ENCODE measurements around the gene RABGAP1L.

Gene RABGAP1L

GRCh38 chr1:174761335-174761734 is 602.0 kb downstream of the RABGAP1L start:
- POLR2A ChIA-PET = no interaction called here
- CTCF ChIA-PET = no interaction called here
- DNase-seq (ENCODE audit: extremely low spot score) = no peak
- no peak for TF ChIP-seq CTCF (IDR thresholded peaks at IDR 0.05; ENCODE audit: control extremely low read depth, extremely low read depth, low read depth, missing control alignments)

DNA sequence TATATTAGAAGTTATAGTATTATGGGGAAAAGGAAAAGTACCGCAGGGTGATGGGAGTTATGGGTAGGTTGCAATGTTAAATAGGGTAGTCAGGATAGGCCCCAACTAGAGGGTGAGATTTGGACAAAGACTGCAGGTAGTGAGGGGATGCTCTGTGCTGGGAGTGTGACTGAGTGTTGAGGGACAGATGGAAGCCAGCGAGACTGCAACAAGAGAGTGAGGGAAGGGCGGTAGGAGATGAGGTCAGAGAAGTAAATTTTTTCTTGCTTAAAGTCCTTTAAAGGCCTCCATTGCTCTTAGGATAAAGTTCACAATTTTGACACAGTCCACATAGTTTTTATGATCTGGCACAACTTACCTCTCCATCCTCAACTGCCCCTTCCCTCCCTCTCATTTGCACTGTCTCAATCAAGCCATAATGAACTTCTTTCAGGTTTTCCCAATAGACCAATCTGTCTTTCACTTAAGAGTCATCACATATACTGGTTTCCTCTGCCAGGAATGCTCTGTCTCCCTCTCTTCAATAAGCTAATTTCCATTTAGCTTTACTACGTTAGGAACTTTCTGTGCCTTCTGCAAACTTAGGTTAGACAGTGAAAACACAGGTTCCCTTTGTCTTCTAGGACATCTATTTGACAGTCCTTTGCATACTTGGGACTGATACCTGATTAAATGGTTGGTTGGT is 602.7 kb downstream of the RABGAP1L start:
- TF ChIP-seq CTCF (IDR thresholded peaks at IDR 0.05; ENCODE audit: control extremely low read depth, extremely low read depth, low read depth, missing control alignments) = no peak
- DNase-seq (ENCODE audit: extremely low spot score) = no peak
- POLR2A ChIA-PET = no interaction called here
- CTCF ChIA-PET = no interaction called here

GRCh38 chr1:174764191-174764590 is 604.9 kb downstream of the RABGAP1L start:
- TF ChIP-seq CTCF (IDR thresholded peaks at IDR 0.05; ENCODE audit: control extremely low read depth, extremely low read depth, low read depth, missing control alignments) = no peak
- ChIA-PET POLR2A (no interaction called here), CTCF (no interaction called here)
- no peak for DNase-seq (ENCODE audit: extremely low spot score)

DNA sequence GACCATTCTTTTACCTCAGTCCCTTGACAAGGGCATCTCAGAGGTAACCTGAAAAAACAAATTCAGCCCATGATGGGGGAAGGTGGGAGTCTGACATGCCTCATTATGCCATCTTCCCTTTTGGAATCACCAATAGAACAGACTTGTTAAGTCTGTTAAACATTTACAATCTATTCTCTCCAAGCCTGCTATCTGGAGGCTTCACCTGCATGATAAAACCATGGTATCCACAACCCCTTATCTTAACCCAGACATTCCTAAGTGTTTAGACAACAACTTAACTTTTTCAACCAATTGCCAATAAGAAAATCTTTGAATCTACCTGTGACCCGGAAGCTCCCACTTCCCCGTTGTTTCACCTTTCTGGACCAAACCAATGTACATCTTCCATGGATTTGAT is 607.4 kb downstream of the RABGAP1L start:
- no peak for TF ChIP-seq CTCF (IDR thresholded peaks at IDR 0.05; ENCODE audit: control extremely low read depth, extremely low read depth, low read depth, missing control alignments)
- no peak for DNase-seq (ENCODE audit: extremely low spot score)
- POLR2A ChIA-PET = no interaction called here
- CTCF ChIA-PET = interaction anchor here (1.6 kb wide), 1 partner anchor 9 kb away, joined by 3 read pairs; no protein-coding TSS in a partner anchor

DNA sequence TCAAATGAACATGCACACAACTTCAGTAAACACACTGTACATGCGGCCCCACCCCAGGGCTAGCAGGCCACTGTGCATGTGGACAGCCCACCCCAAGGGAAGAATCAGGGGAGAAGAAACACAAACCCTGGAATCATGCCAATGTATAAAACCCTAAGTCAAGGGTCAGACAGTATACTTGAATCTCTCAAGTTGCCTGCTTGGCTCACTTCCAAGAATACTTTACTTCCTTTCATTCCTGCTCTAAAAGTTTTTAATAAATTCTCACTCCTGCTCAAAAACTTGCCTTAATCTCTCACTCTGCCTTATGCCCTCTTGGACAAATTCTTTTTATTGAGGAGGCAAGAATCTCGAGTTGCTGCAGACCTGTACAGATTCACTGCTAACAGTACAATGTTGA is 609.2 kb downstream of the RABGAP1L start:
- CTCF ChIA-PET = no interaction called here
- POLR2A ChIA-PET = no interaction called here
- DNase-seq (ENCODE audit: extremely low spot score) = no peak
- TF ChIP-seq CTCF (IDR thresholded peaks at IDR 0.05; ENCODE audit: control extremely low read depth, extremely low read depth, low read depth, missing control alignments) = no peak

- ChIA-PET CTCF (interaction anchor here (0.7 to 2.0 kb wide), 4 partner anchors 13 to 230 kb away, joined by 3 to 8 read pairs (median 4); no protein-coding TSS in a partner anchor), POLR2A (no interaction called here)
- DNase-seq (ENCODE audit: extremely low spot score) = no peak
- no peak for TF ChIP-seq CTCF (IDR thresholded peaks at IDR 0.05; ENCODE audit: control extremely low read depth, extremely low read depth, low read depth, missing control alignments)
These were observed 609.6 kb downstream of the RABGAP1L start for GRCh38 chr1:174768949-174769348.
